GM23248 (cell line): ENCODE data around the gene PPM1K.

Experiments
- EZH2 ChIP-seq: fragments of 200-600 bp; sonication (generic); IDR thresholded peaks from 2 replicates; pipeline ENCODE4 v1.6.1; 2018; ENCODE audit warnings: antibody characterized with exemption, mild to moderate bottlenecking; ENCODE audit not compliant: insufficient read depth, poor library complexity, severe bottlenecking
- EZH2phosphoT487 ChIP-seq: fragments of 200-600 bp; sonication (generic); IDR thresholded peaks from 2 replicates; pipeline ENCODE4 v1.6.1; 2018; ENCODE audit warnings: antibody characterized with exemption, moderate library complexity, mild to moderate bottlenecking, low read depth; ENCODE audit not compliant: insufficient read depth

DNA sequence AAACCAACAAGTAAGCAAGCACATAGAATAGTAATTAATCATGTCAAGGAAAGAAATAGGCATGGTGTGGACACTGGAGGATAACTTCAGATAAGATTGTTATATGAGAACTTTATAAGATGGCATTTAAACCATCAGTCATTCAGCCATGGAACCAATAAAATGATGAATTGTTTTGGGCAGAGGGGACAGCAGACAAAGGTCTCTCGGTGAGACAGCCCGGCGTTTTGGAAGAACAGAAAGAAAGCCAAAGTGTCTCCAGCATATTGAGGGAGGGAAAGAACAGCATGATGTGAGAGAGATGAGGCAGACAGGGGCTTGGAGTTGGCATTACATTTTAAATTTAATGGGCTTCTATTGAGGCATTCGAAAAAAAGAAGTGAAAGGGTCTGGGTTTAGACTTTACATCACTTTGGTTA, 883 bp upstream of the PPM1K start:
- no peak for TF ChIP-seq EZH2
- TF ChIP-seq EZH2phosphoT487: no peak
